ENCODE measurements around the gene IDH3G.

Gene IDH3G

DNA sequence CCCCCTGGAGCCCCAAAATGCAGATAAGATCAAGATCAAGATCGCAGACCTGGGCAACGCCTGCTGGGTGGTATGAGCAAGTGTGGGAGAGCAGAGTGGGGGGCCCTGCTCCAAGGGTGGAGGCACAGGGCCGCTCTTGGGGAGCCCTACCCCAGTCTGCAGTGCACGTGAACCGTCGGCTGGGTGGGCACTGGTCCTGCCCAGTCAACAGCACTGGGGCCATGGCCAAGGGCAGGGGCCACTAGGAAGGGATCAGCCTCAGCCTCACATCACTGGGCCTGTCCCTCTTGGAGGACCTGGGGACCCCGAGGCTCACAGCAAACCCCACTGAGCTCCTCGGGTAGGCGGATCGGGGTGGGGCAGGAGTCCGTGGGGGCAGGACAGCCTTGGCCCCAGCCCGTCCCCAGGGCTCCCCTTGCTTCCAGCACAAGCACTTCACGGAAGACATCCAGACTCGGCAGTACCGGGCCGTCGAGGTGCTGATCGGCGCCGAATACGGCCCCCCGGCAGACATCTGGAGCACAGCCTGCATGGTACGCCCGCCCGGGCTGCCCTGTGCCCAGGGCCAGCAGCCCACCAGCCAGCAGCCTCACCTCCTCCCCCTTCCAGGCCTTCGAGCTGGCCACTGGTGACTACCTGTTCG, 9.7 kb downstream of the IDH3G start:
- FAIRE-seq, result no peak

DNA sequence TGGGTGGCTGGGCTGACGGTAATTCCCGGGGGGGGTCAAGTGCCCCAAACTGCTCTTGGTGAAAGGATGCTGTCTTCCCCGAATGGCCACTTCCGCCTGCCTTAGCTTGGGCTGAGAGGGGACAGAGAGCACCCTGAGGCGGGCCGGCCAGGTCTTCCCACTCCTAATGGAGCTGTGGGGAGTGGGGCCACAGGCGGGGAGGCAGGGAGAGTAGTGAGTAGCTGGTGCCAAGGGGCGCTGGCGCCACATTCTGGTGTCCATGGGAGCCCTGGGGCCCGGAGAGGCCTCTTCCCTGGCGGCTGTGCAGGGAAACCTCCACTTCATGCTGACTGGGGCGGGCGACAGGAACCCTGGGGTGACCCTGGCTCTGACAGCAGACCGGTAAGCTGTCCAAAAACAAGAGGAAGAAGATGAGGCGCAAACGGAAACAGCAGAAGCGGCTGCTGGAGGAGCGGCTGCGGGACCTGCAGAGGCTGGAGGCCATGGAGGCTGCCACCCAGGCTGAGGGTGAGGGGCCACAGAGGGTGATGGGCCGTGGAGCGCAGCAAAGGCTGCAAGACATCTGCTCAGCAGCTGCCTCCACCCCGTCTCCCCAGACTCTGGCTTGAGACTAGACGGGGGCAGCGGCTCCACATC, 10.7 kb downstream of the IDH3G start:
- no peak for FAIRE-seq

DNA sequence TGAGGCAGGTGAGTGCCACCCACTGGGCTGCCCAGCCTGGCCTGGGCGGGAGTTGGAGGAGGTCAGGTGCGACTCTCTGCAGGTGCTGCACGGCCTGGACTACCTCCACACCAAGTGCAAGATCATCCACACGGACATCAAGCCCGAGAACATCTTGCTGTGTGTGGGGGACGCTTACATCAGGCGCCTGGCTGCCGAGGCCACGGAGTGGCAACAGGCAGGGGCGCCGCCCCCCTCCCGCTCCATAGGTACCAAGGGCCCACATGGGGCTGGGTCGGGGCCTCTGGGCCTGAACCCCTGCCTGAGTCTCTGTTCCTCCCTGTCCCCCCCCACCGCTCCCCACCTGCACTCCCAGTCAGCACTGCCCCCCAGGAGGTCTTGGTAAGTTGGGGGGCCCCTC, 11.3 kb downstream of the IDH3G start:
- no peak for FAIRE-seq

DNA sequence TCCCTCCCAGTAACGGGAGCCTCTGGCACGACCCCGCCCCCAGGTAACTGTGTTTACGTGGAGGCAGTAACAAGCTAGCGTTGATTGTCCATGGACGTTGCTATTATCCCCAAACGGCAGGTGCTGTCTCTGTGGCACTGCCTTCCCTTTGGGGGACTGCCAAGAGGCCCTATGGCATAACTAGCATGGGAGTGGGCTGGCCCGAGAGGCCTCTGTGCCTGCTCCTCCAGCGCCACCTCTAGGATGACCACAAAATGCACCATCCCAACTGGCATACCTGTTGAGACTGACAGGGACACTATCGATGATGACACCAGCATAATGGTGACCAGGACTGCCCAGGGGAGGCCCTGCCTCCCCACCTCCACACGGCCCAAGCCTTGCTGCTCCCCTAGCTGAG, 11.9 kb downstream of the IDH3G start:
- no peak for FAIRE-seq

- no peak for FAIRE-seq
These were observed 12.6 kb downstream of the IDH3G start for GRCh38 chrX:153781428-153782047.

- FAIRE-seq, result no peak
These were observed 13.3 kb downstream of the IDH3G start, which contains the start of gene SRPK3 for GRCh38 chrX:153780678-153781427. Gene SRPK3 (plus strand): TSS chrX:153781041. CDS start chrX:153781087, 46 bp downstream.

DNA sequence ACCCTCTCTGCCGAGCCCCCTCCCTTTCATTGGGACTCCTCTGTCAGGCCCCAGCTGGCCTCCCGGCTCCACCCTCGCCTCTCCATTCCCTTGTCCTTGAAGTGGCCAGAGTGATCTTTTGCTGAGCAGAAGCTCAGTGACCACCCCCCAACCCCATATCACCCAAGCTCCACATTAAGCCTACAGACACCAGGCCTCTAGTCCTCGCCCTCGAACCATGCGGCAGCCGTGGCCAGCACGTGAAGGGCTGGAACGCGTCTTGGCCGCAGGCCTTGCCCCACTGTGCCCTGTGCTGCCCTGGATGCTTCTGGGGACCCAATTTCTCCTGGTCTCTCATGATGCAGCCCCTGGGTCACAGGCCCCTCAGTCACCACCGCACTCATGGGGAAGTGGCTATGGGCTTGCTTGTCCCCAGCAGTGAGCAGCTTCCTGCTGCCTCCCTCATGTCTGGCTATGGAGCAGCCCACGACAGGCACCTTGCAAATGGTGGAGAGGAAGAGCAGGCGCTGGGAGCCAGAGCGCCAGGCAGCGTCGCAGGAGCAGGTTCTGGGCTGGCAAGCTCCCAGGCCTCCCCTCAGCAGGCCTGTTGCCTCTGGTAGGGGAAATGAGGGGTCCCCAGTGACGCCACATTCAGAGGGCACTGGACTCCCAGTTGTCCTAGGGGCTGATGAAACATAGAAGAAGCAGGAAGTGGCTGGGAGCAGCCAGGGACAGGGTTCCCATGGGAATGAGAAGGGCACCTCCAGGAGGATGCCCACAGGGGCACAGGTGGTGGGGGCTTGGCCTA, 14.1 kb downstream of the IDH3G start:
- no peak for FAIRE-seq

GRCh38 chrX:153778684-153779101, 15.5 kb downstream of the IDH3G start:
- FAIRE-seq, result no peak

DNA sequence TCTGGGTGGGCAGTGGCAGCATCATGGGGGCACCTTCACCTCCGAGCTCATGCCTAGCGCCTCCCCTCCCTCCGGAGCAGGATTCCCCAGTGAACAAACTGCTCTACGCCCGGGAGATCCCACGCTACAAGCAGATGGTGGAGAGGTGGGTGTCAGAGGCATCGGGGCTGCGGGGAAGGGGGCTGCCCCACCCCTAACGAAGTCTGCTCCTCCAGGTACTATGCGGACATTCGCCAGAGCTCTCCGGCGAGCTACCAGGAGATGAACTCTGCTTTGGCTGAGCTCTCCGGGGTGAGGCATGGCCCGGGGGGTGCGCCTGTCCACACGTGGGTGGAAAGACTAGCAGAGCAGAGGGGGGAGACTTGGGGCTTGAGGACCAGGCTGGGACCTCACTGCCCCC, 16.0 kb downstream of the IDH3G start:
- FAIRE-seq, result no peak

- no peak for FAIRE-seq
These were observed 16.7 kb downstream of the IDH3G start for GRCh38 chrX:153777261-153778090.

DNA sequence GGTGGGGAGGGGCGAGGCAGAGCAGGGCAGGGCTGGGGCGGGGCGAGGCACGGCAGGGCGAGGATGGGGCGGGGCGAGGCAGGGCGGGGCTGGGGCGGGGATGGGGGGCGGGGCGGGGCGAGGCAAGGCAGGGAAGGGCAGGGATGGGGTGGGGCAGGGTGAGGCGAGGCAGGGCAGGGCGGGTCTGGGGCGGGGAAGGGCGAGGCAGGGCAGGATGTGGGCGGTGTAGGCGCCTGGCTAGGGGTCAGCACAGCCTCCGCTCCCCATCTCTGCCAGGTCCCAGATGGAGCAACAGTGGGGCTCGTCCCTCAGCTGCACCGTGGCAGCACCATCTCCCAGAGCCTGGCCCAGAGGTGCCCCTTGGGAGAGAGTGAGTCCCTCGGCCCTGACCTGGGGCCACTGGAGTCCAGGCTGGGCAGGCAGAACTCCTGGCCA, 17.5 kb downstream of the IDH3G start:
- no peak for FAIRE-seq

- FAIRE-seq, result no peak
These were observed 18.0 kb downstream of the IDH3G start for GRCh38 chrX:153776120-153776599.

DNA sequence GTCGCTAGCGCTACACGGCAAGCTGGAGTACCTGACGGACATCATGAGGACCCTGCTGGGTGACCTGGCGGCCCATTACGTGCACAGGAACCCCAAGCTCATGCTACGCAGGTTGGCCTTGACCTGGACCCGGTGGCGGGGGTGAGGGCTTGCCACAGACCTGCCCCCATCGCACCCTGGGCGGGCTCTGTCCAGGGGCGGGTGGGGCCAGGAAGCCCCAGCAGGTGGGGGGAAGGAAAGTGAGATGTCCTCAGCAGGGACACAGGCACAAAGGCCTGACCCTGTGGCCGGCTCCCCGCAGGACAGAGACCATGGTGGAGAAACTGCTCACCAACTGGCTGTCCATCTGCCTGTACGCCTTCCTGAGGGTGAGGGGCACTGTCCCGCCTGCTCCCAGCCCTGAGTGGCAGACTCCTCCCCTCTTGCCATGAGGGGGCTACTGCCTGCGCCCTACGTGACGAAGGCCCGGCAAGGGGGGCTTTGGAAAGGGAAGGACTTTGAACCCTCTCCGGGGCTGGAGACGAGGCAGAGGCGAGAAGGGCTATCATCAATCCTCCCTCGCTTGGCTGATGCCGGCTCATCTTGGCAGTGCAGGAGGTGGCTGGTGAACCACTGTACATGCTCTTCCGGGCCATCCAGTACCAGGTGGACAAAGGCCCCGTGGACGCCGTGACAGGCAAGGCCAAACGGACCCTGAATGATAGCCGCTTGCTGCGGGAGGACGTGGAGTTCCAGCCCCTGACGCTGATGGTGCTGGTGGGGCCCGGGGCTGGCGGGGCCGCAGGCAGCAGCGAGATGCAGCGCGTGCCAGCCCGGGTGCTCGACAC, 18.7 kb downstream of the IDH3G start:
- no peak for FAIRE-seq

- no peak for FAIRE-seq
These were observed 19.4 kb downstream of the IDH3G start for GRCh38 chrX:153774576-153775292.

DNA sequence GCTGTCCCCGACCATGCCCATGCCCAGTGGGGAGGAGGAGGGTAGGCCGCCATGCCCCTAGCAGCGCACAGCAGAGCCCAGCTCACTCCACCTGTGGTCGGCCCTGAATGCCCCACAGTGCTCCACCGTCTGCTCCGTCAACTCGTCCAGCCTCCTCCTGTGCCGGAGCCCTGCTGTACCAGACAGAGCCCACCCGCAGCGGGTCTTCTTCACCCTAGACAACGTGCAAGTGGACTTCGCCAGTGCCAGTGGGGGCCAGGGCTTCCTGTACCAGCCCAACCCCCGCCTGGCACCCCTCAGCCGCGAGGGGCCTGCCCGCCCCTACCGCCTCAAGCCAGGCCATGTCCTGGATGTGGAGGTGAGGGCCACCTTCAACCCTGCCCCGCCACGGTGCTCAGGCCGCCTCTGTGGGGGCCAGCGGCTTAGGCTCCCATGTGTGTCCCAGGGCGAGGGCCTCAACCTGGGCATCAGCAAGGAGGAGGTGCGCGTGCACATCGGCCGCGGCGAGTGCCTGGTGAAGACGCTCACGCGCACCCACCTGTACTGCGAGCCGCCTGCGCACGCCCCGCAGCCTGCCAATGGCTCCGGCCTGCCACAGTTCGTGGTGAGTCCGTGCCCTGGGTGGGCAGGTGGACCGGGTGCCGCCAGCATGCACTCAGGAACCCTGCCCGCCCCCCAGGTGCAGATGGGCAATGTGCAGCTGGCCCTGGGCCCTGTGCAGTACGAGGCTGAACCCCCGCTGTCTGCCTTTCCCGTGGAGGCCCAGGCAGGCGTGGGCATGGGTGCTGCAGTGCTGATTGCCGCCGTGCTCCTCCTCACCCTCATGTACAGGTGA, 20.2 kb downstream of the IDH3G start:
- FAIRE-seq, result no peak

- FAIRE-seq, result no peak
These were observed 21.0 kb downstream of the IDH3G start for GRCh38 chrX:153773218-153773611.

DNA sequence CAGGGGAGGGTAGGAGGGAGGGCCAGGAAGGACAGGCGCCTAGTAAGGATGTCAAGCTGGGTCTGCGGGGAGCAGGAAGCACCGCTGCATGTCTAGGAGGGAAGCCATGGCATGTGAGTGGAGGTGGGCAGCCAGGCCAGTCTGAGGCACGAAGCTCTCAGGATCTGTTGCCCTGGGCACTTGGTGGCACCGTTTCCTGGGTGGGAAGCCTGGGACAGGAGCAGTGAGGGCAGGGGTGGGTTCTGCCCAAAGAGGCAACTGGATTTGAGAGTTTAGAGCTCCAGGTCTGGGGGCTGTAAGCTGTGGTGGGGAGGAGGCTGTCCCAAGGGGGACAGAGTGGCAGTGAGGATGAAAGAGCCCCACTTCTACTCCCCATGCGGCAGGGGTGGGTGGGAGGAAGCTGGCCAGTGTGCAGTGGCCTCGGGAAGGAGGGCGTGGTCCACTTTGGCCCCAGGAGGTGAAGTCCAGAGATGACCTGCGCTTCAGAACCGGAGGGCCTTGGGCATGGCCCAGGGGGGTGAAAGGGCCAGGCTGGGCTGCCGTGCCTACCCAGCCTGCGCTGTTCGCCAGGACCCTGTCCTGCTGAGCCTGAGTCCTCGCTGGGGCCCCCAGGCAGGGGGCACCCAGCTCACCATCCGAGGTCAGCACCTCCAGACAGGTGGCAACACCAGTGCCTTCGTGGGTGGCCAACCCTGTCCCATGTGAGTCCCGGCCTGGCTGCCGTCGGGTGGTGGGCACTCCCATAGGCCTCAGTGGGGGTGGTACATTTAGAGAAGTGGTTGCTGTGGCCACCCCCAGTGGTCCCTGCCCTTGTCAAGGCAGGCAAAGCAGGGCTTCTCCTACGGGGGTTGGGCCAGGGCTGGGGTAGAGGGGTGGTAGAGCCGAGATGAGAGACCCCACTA, 21.6 kb downstream of the IDH3G start:
- FAIRE-seq, result no peak

All from islet of Langerhans (tissue), 1 donor.